Cardiac atrium fibroblast (primary cell): ENCODE measurements around the gene C1orf56. TPM values are rescaled to one million over a fixed set of nuclear protein-coding genes. Genes with fewer than 3 reads are reported as not detected.

ENCODE experiments used
- total RNA-seq: library from RNA; depleted of rRNA; stranded (reverse); fragments of >200 nt; gene quantifications from 2 replicates; pipeline ENCODE4 v1.2.3, GENCODE V29; 2015

C1orf56 gene, protein sequence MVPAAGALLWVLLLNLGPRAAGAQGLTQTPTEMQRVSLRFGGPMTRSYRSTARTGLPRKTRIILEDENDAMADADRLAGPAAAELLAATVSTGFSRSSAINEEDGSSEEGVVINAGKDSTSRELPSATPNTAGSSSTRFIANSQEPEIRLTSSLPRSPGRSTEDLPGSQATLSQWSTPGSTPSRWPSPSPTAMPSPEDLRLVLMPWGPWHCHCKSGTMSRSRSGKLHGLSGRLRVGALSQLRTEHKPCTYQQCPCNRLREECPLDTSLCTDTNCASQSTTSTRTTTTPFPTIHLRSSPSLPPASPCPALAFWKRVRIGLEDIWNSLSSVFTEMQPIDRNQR
- 0.72 and 1.8 TPM in 2 replicates for total RNA-seq

DNA sequence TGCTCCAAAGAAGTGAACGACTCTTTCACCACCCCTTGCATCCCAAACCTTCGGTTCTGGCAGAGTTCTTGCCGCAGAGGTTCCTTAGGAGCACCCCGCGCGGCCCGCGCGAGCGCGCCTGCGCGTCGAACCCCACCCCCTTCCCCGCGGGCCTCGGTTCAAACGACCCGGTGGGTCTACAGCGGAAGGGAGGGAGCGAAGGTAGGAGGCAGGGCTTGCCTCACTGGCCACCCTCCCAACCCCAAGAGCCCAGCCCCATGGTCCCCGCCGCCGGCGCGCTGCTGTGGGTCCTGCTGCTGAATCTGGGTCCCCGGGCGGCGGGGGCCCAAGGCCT lies at the start of gene C1orf56:
Gene C1orf56 (plus strand): TSS at position 161 of the 334 bp plus-strand sequence. CDS start 97 bp downstream, at position 258.

GRCh38 chr1:151006327-151007052 lies 41.1 kb upstream of the C1orf56 start, which contains the start of gene MINDY1:
Gene MINDY1, minus strand, starts transcription at chr1:151006902. Its CDS starts 4,285 bp downstream, at chr1:151002617.

GRCh38 chr1:151008244-151009205 lies 39.0 kb upstream of the C1orf56 start, which contains the start of gene PRUNE1:
Gene PRUNE1, plus strand, starts transcription at chr1:151008449. Its CDS starts 184 bp downstream, at chr1:151008633.

DNA sequence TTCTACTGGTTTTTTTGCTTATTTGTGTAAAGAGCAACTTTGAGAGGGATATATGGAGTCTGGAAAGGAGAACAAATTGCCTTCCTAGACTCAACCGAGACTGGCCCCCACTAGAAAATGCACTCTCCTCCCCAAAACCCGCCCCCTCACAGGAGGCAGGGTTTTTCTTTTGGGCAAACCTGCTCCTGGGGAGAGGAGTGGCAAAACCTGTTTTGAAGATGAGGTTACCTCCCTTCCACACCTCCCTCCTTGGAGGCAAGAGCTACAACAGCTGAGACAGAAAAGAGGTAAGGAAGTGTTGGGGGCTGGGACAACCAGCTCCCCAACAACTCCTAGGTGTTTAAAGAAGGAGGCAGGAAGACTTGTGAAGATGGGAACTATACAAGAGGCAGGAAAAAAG lies 11.2 kb upstream of the C1orf56 start, which contains the start of gene BNIPL:
Gene BNIPL (plus strand): TSS at position 231 of the 400 bp plus-strand sequence. CDS start 140 bp downstream, at position 371.

GRCh38 chr1:151059109-151060006 lies 11.8 kb downstream of the C1orf56 start, which contains the start of gene CDC42SE1:
Gene CDC42SE1, minus strand, starts transcription at chr1:151059622. Its CDS starts 3,892 bp downstream, at chr1:151055730.

GRCh38 chr1:151060007-151060656 lies 12.6 kb downstream of the C1orf56 start, which contains the start of gene MLLT11:
Gene MLLT11, plus strand, starts transcription at chr1:151060397. Its CDS starts 6,828 bp downstream, at chr1:151067225.

DNA sequence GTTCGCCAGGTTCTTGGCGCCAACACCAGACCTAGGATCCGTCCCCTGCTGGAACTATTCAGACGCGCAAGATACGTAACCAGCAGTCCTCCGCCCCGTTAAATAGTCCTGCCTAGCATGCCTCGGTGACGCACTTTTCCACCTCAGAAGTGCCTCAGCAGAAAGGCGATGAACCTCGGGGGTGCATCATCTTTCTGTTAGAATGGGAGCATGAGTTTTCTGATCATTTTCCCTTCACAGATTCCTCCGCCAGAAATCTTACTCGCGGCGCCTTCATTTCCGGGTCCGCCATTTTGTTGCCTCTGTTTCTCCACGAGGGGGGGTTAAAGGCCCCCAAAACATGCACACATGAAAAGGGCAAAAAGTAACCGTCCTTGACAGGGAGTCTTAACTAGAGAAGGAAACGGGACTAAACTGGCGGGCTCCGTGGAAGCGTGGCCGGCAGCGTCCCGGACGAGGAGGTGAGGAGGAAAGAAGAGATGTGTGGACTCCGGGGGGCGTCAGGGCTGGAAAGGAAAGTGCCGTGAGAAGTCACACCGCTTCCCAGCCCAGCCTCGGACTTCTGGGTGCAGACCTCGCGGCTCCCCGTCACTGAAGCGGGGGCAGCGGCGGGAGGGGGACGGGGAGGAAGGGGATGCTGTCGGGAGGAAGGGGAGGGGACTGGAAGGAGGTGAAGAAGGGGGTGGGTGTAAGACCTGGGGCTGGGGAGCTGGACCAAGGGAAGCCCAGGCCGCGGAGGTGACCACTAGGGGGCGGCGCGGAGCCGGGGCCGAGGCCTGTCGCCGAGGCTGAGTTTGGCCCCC lies 23.1 kb downstream of the C1orf56 start, which contains the start of gene GABPB2:
Gene GABPB2 (plus strand): TSS at position 288 of the 803 bp plus-strand sequence. CDS start 17,429 bp downstream, outside the sequence.

Other genes with a start within 250 kb of the C1orf56 start
- 13.8 and 18.4 TPM in 2 replicates for gene CTSK, start 239.5 kb upstream of the C1orf56 start, total RNA-seq
- gene ARNT, start 171.2 kb upstream of the C1orf56 start, total RNA-seq, result 27.6 and 36.8 TPM in 2 replicates
- not detected in 2 replicates for gene CTXND2, start 160.6 kb upstream of the C1orf56 start, total RNA-seq
- 17.7 and 26.5 TPM in 2 replicates for gene SETDB1, start 121.4 kb upstream of the C1orf56 start, total RNA-seq
- gene CERS2, start 72.9 kb upstream of the C1orf56 start, total RNA-seq, result 121 and 138 TPM in 2 replicates
- gene ANXA9, start 65.5 kb upstream of the C1orf56 start, total RNA-seq, result not detected in 2 replicates
- gene MINDY1, start 40.8 kb upstream of the C1orf56 start, total RNA-seq, result 3.8 and 10.7 TPM in 2 replicates
- 19.0 and 19.9 TPM in 2 replicates for gene PRUNE1, start 39.3 kb upstream of the C1orf56 start, total RNA-seq
- 0.49 TPM in 1 of 2 replicates, not detected in the other for gene BNIPL, start 11.2 kb upstream of the C1orf56 start, total RNA-seq
- 41.9 and 42.8 TPM in 2 replicates for gene CDC42SE1, start 11.9 kb downstream of the C1orf56 start, total RNA-seq
- gene MLLT11, start 12.6 kb downstream of the C1orf56 start, total RNA-seq, result 1.8 and 2.1 TPM in 2 replicates
- 11.8 and 14.1 TPM in 2 replicates for gene GABPB2, start 23.0 kb downstream of the C1orf56 start, total RNA-seq
- 2.0 and 3.1 TPM in 2 replicates for gene SEMA6C, start 98.9 kb downstream of the C1orf56 start, total RNA-seq
- not detected in 2 replicates for gene TNFAIP8L2, start 108.9 kb downstream of the C1orf56 start, total RNA-seq
- gene LYSMD1, start 118.2 kb downstream of the C1orf56 start, total RNA-seq, result 7.6 and 8.7 TPM in 2 replicates
- 25.1 and 30.7 TPM in 2 replicates for gene SCNM1, start 118.4 kb downstream of the C1orf56 start, total RNA-seq
- gene TMOD4, start 128.2 kb downstream of the C1orf56 start, total RNA-seq, result not detected in 2 replicates
- 33.4 and 60.7 TPM in 2 replicates for gene VPS72, start 142.4 kb downstream of the C1orf56 start, total RNA-seq
- 42.6 and 49.4 TPM in 2 replicates for gene PIP5K1A, start 150.8 kb downstream of the C1orf56 start, total RNA-seq
- gene PSMD4, start 207.0 kb downstream of the C1orf56 start, total RNA-seq, result 120 and 130 TPM in 2 replicates
- 17.5 and 17.7 TPM in 2 replicates for gene ZNF687, start 234.5 kb downstream of the C1orf56 start, total RNA-seq